PFSK-1 (cell line): Measurements from ENCODE around the gene CNTFR.

ENCODE experiments used
- POLR2AphosphoS5 ChIP-seq: IDR thresholded peaks from 2 replicates; pipeline ENCODE4 v1.6.1; 2012; ENCODE audit warnings: low read depth, mild to moderate bottlenecking, control low read depth, low read length, moderate library complexity
- TAF1 ChIP-seq: IDR thresholded peaks from 2 replicates; pipeline ENCODE4 v1.6.1; 2012; ENCODE audit warnings: low read length, control low read depth, borderline replicate concordance; ENCODE audit not compliant: insufficient read depth
- TF ChIP-seq, protein P1 (sequence below), 2 experiments: IDR thresholded peaks; 2 replicates each; pipeline versions ENCODE4 v1.6.1 to v1.8.0; 2011 to 2012; ENCODE audit warnings: low read depth in 2 of 2, low read length in 2 of 2, control low read depth in 1 of 2, inconsistent platforms in 1 of 2, mild to moderate bottlenecking in 1 of 2, moderate library complexity in 1 of 2; ENCODE audit not compliant: insufficient read depth in 1 of 2

DNA sequence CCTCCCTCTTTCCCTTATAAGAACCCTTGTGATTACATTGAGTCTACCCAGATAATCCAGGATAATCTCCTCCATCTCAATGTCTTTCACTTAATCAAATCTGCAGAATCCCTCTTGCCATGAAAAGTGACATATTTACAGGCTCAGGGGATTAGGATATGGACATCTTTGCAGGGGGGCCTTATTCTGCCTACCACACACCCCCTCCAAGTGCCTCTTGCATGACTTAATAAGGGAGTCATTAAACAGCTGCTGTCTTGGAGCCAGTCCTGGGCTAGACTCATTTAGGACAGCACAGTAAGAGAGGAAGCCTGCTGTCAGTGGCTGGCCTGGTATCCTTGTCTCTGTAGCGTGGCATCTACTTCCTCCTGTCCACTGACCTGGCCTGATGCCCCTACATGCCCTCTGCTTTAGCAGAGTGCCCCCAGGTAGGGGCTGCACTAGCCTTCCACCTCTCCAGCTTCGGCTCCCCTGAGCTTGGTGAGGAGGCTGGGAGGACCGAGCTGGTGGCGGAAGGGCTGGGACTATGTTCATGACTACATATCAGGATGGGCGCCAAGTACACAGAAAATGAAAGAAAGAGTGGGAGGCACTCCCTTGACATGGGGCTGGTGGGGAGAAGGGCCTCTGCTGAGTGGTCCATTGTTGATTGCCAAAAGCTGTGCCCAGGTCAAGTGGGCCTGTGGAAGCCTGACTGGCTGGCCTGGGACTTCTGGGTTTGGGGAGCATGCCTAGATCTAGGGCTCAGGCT lies 84.0 kb downstream of the CNTFR start:
- TF ChIP-seq TAF1, result no peak
- TF ChIP-seq POLR2AphosphoS5, result no peak
- TF ChIP-seq, protein P1, sequence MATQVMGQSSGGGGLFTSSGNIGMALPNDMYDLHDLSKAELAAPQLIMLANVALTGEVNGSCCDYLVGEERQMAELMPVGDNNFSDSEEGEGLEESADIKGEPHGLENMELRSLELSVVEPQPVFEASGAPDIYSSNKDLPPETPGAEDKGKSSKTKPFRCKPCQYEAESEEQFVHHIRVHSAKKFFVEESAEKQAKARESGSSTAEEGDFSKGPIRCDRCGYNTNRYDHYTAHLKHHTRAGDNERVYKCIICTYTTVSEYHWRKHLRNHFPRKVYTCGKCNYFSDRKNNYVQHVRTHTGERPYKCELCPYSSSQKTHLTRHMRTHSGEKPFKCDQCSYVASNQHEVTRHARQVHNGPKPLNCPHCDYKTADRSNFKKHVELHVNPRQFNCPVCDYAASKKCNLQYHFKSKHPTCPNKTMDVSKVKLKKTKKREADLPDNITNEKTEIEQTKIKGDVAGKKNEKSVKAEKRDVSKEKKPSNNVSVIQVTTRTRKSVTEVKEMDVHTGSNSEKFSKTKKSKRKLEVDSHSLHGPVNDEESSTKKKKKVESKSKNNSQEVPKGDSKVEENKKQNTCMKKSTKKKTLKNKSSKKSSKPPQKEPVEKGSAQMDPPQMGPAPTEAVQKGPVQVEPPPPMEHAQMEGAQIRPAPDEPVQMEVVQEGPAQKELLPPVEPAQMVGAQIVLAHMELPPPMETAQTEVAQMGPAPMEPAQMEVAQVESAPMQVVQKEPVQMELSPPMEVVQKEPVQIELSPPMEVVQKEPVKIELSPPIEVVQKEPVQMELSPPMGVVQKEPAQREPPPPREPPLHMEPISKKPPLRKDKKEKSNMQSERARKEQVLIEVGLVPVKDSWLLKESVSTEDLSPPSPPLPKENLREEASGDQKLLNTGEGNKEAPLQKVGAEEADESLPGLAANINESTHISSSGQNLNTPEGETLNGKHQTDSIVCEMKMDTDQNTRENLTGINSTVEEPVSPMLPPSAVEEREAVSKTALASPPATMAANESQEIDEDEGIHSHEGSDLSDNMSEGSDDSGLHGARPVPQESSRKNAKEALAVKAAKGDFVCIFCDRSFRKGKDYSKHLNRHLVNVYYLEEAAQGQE (IDR thresholded peaks at IDR 0.05; ENCODE audit: insufficient read depth in 1 of 2, low read depth in 2 of 2, low read length in 2 of 2), result no peak
